ENCODE measurements around the gene CNMD.

CNMD gene

GRCh38 chr13:52677823-52678222 lies 61.8 kb downstream of the CNMD start:
- DNase-seq, result no peak

GRCh38 chr13:52673465-52673864 lies 66.2 kb downstream of the CNMD start:
- no peak for DNase-seq

- DNase-seq, result no peak
These were observed 68.9 kb downstream of the CNMD start for GRCh38 chr13:52670726-52671125.

- DNase-seq, result no peak
These were observed 69.9 kb downstream of the CNMD start for GRCh38 chr13:52669677-52670076.

GRCh38 chr13:52665325-52665724 lies 74.3 kb downstream of the CNMD start:
- DNase-seq, result no peak

GRCh38 chr13:52664272-52664671 lies 75.3 kb downstream of the CNMD start:
- no peak for DNase-seq

- DNase-seq, result no peak
These were observed 80.3 kb downstream of the CNMD start for GRCh38 chr13:52659340-52659739.
